ENCODE data around the gene ZFYVE28.
"Not testable (repeated sequence)": the region's sequence is repeated elsewhere in the genome, so short reads cannot be mapped to it uniquely, and the experiment has no call there.

The ZFYVE28 gene

GRCh38 chr4:2417765-2418649 is at the start of gene ZFYVE28:
TSS of gene ZFYVE28 (minus strand) at chr4:2418645. CDS start at chr4:2418323, 322 bp downstream.
- DNase-seq = no peak

DNA sequence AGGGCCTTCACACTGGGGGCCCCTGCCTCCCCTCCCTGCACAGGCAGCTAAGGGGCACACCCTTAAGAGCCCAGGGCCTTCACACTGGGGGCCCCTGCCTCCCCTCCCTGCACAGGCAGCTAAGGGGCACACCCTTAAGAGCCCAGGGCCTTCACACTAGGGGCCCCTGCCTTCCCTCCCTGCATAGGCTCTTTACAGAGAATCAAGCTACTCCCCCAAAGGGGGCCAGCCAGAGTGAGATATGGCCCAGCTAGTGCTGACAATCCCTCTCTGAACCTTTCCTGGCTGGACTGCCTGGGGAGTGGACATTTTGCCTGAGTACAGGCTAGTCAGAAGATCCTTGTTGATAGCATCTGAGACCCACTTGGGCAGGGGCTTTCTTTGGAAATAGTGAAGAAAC is 47.1 kb upstream of the ZFYVE28 start:
- DNase-seq = not testable (repeated sequence)

- no peak for DNase-seq
These were observed 46.6 kb upstream of the ZFYVE28 start for GRCh38 chr4:2465032-2465431.

DNA sequence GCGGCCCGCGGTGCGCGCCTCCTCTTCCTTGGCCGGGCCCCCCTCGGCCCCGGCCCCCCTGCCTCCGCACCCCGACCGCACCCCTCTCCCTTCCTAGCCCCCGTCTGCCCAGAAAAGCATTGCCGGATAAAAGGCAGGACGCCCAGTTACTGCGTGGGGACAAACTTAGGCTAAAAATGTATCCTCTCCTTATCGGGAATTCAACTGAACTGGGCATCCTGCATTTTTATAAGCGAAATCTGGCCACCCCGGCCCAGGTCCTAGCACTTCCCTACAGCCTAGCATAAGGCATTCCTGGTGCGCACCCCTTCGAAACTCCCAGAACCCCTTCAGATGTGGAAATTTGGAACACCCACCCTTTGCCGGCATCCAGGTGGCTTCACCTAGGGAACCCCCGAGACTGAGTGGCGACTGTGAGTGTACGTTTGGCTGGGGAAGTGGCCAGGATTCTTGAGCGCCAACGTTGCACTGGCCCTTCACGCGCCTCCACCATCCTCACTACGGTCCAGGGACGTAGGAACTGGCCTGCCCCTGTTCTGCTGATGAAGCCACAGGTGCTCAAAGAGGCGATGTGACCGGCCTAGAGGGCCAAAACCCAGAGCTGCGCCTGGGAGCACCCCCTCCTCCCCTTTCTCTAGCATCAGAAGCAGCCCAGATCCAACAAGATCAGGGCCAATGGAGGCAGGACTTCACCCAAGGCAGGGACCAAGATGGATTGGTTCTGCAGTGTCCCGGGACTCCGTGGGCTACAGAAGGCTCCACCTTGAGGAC is 44.7 kb upstream of the ZFYVE28 start:
- DNase-seq = no peak

DNA sequence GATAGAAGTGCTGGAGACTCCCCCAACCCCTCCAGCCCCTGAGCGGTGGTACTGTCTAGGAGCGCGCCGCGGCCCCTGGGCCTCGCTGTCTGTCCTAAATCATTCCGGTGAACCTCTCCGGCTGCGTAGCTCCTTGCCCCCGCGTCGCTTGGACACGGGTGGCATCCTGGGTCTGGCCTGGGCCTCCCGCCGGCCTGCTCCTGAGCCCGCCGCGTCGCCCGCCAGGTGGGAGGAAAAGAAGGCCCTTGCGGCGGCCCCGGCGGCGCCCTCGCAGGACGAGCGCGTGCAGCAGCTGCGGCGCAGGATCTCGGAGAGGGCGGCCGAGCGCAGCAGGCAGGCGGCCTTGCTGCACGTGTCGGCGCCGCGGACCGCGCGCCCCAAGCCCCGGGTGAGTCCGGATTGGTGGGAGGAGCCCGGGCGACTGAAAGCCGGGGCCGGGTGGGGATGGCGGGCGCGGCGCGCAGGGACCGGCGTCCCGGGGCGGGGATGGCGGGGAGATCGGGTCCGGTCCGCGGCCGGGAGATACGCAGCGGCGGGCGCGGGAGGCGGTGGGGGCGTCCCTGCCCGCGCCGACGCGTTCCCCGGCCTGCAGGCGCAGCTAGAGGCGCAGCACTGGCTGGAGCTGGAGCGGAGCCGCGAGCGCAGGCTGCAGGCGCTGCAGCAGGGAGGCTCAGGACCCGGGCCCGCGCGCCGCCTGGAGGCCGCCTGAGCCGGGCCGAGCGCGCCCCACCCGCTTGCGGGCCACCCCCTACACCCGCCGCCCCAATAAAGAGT is 44.0 kb upstream of the ZFYVE28 start:
- DNase-seq = peak; percentile 73

DNA sequence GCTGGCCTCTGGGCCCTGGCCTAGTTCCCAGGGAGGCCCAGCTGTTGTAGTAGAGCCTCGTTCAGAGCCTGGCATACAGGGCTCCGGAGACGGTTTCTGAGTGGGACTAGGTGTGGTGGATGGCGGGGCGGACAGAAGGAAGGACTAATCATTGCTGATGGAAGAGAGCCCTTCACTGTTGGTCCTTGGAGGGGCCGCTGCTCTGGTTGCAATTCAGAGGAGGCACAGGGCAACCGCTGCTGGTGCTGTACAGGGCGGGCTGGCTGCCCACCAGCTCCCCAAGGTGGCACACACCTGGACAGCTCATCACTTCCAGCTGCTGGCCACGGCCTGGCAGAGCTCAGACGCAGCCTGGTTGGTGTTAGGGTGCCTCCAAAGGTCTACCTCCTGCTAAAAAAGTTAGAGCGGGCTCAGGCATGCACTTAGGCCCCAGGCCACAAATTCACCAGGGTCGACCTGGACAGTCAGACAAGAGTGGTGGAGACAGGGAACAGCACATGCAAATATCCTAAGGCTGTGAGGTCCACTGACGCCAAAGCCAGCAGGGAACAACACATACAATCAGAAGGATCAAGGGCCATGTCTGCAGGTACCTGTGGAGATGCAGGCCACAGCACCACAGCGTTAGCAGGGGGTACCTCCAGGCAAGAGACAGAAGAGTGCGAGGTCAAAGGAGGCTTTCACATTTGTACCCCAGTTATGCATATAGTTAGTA is 43.0 kb upstream of the ZFYVE28 start:
- no peak for DNase-seq

GRCh38 chr4:2459589-2460349 is 41.3 kb upstream of the ZFYVE28 start:
- no peak for DNase-seq

GRCh38 chr4:2458546-2459491 is 40.4 kb upstream of the ZFYVE28 start:
- no peak for DNase-seq

GRCh38 chr4:2457481-2458295 is 39.2 kb upstream of the ZFYVE28 start:
- DNase-seq = no peak

GRCh38 chr4:2451821-2452785 is 33.7 kb upstream of the ZFYVE28 start:
- no peak for DNase-seq

DNA sequence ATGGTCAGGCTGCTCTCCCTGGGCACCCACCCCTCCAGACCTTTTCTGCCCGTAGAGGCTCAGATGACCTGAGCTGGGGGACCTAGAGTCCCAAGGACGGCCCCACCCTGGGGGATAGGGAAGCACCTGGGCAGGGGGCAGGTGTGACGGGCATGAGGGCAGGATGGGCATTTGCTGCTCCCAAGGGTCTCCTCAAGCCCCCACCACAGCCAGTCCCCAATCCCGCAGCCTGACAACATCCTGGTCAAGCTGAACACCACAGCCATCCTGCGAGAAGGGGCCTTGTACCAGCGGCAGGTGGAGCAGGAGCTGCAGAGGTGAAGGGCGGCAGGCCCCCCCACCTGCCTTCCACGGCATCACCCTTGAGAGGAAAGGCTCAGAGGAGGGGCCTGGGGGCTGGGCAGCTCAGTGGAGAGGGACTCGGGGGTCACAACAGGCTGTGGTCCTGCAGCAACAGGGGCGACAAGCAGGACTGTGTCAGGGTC is 32.6 kb upstream of the ZFYVE28 start:
- no peak for DNase-seq

DNA sequence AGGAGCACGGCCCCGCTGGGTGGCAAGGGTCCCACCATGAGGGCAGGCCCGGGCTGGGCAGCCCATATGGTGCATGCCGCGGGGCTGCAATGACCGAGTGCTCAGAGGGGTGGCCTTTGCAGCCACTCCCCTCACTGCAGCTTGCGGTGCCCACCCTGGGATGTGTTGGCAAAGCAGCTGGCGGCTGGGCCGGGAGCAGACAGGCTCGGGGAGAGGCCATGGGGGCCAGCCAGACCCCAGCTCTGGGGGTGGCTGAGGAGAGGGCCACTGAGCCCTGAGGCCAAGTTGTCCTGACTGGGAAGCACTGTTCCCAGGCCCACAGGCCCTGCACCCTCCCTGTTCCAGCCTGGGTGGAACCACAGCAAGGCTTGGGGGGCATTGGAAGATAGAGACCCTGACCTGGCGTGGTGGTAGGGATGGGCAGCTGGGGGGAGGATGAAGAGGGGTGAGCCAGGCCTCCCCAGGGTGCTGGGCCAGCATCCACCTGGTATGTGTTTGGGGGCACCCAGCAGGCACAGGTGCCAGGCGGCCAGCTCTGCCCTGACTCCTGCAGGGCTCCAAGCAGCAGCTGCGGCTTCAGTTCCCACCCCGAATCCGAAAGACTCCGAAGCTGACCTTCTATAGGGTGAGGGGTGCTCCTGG is 32.1 kb upstream of the ZFYVE28 start:
- no peak for DNase-seq

DNA sequence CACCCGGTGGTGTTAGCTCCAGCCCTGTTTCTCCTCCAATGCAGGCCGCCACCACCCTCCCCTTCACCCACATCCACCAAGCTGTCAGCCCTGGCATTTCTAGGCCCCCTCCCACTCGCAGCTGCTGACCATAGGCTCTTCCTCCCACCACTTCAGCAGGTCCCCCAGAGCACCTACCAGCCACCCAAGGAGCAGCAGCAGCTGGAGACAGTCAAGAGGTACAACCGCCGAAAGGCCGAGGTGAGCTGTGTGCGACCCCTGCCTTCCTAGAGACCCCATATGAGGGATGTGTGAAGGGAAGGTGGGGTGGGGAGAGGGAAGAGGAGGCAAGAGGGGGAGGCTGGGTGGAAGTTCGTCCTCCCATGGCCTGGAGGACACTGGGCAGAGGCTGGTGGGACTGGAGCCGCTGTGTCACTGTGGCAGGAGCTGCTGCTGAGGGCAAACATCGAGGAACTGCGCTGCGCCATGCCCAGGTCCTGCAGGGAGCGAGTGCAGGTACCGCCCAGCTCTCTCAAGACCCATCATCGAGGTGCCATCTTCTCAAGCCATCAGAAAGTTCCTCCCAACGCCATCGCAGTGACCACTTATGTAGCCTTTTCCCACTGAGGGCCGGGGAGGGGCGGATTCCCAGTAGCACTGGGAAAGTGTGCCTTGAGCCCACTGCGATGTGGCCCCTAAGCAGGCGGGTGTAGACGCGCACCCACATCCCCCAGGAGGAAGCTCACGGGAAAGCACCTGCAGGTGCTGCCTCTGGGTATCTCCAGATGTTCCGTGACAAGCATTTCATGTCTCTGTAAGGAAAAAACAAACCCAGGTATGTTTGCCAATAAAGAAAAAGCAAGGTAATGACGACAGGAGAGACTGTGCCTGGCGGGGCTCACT is 31.3 kb upstream of the ZFYVE28 start:
- no peak for DNase-seq

DNA sequence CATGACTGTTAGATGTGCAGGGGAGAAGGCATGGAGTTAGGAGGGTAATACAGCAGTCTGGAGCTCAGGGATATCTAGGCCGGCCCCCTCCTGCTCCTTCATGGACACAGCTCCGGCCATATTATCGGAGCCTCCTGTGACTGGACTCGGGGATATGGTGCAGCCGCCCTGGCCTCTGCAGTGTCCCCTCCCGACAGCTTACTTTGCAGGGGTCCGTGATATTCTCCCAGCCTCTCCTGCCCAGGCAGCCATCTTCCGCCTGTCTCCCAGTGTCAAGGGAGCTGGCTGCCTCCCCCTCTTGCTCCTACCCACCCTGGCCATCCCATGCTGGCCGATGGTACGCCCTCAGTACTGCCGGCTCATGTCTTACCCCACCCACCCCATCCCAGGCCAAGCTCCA is 30.6 kb upstream of the ZFYVE28 start:
- DNase-seq = no peak

GRCh38 chr4:2448589-2448988 is 30.1 kb upstream of the ZFYVE28 start:
- DNase-seq = no peak

GRCh38 chr4:2446656-2447564 is 28.5 kb upstream of the ZFYVE28 start:
- no peak for DNase-seq

Measured in CD4-positive, alpha-beta T cell treated with Interleukin-10 for 1 hour (primary cell).